GM04504 (cell line): ENCODE results near the gene PLAC1.
A peak's percentile ranks its signal among the peaks of the same experiment; 100 is the strongest.

Experiments
- DNase-seq: peaks from one replicate; pipeline ENCODE4 v3.0.0-alpha.2; 2012; ENCODE audit warnings: low read depth

PLAC1 gene

GRCh38 chrX:134588806-134589205 is 69.5 kb downstream of the PLAC1 start:
- no peak for DNase-seq

GRCh38 chrX:134580907-134581306 is 77.4 kb downstream of the PLAC1 start:
- peak; percentile 32 for DNase-seq

GRCh38 chrX:134573683-134574035 is 84.6 kb downstream of the PLAC1 start:
- DNase-seq, result no peak

GRCh38 chrX:134572816-134573682 is 85.2 kb downstream of the PLAC1 start:
- no peak for DNase-seq

GRCh38 chrX:134571796-134572195 is 86.5 kb downstream of the PLAC1 start:
- no peak for DNase-seq

GRCh38 chrX:134570899-134571298 is 87.4 kb downstream of the PLAC1 start:
- DNase-seq, result no peak

- no peak for DNase-seq
Observed at GRCh38 chrX:134570509-134570846, 87.8 kb downstream of the PLAC1 start.

GRCh38 chrX:134569306-134569705 is 89.0 kb downstream of the PLAC1 start:
- DNase-seq, result no peak

- DNase-seq, result no peak
Observed at GRCh38 chrX:134568285-134569016, 89.8 kb downstream of the PLAC1 start.

GRCh38 chrX:134566506-134566905 is 91.8 kb downstream of the PLAC1 start:
- DNase-seq, result no peak

GRCh38 chrX:134562002-134562401 is 96.3 kb downstream of the PLAC1 start:
- no peak for DNase-seq

- no peak for DNase-seq
Observed at GRCh38 chrX:134558133-134558532, 100.1 kb downstream of the PLAC1 start.

GRCh38 chrX:134554291-134554690 is 104.0 kb downstream of the PLAC1 start:
- DNase-seq, result no peak

- DNase-seq, result no peak
Observed at GRCh38 chrX:134552351-134552750, 105.9 kb downstream of the PLAC1 start.

- no peak for DNase-seq
Observed at GRCh38 chrX:134551376-134552048, 106.8 kb downstream of the PLAC1 start.

GRCh38 chrX:134548257-134549201 is 109.7 kb downstream of the PLAC1 start:
- no peak for DNase-seq

GRCh38 chrX:134547047-134547679 is 111.1 kb downstream of the PLAC1 start:
- no peak for DNase-seq

- no peak for DNase-seq
Observed at GRCh38 chrX:134546187-134546586, 112.1 kb downstream of the PLAC1 start.

GRCh38 chrX:134545510-134545909 is 112.8 kb downstream of the PLAC1 start:
- DNase-seq, result no peak

GRCh38 chrX:134544513-134545151 is 113.6 kb downstream of the PLAC1 start:
- no peak for DNase-seq

GRCh38 chrX:134544135-134544512 is 114.1 kb downstream of the PLAC1 start:
- no peak for DNase-seq
